Activated CD4-positive, alpha-beta memory T cell treated with anti-CD3 and anti-CD28 coated beads for 36 hours (primary cell): Measurements from ENCODE around the gene ASPA. TPM values are rescaled to one million over a fixed set of nuclear protein-coding genes. Genes with fewer than 3 reads are reported as not detected.

Experiments used
- CTCF ChIA-PET: fragments of 350-600 bp; sonication (Branson Sonifier 250); formaldehyde crosslinking; loops from one replicate; lab custom pipeline; 2021; ENCODE audit warnings: antibody characterized with exemption, inconsistent platforms; lab: Charles Lee
- POLR2A ChIA-PET: fragments of 350-600 bp; sonication (Branson Sonifier 250); formaldehyde crosslinking; loops from one replicate; lab custom pipeline; 2021; ENCODE audit warnings: antibody characterized with exemption; lab: Charles Lee
- DNase-seq: peaks from one replicate; pipeline ENCODE4 v3.0.0-alpha.2; 2020
- H3K27ac Mint-ChIP-seq: one replicate; pipeline ENCODE4 v1.8.0; 2021; ENCODE audit warnings: mixed read lengths
- H3K27me3 Mint-ChIP-seq: one replicate; pipeline ENCODE4 v1.8.0; 2021; ENCODE audit warnings: mixed read lengths
- H3K36me3 Mint-ChIP-seq: one replicate; pipeline ENCODE4 v1.8.0; 2021; ENCODE audit warnings: mixed read lengths
- H3K4me1 Mint-ChIP-seq: one replicate; pipeline ENCODE4 v1.8.0; 2021; ENCODE audit warnings: low read depth, mixed read lengths
- H3K4me3 Mint-ChIP-seq: one replicate; pipeline ENCODE4 v1.8.0; 2021; ENCODE audit warnings: mild to moderate bottlenecking, mixed read lengths
- H3K9me3 Mint-ChIP-seq: one replicate; pipeline ENCODE4 v1.8.0; 2021; ENCODE audit warnings: mixed read lengths
- intact Hi-C: fragments of 100-400 bp; cut with micrococcal nuclease; formaldehyde crosslinking; loops from one replicate; pipeline ENCODE4 v1.15.1; 2023
- total RNA-seq, 2 experiments: library from RNA; stranded (reverse); gene quantifications; one replicate each; pipeline ENCODE4 v1.2.3, GENCODE V29; 2021

ASPA gene
- total RNA-seq, 2 experiments from 2014 or later, result not detected

GRCh38 chr17:3528880-3529511 lies 53.2 kb downstream of the ASPA start:
- H3K9me3 Mint-ChIP-seq, result no peaks in the 10 kb centered on the region
- DNase-seq, result no peak
- peaks cover 1% of the 10 kb centered on the region for H3K27me3 Mint-ChIP-seq
- no peak overlapping the region for H3K27ac Mint-ChIP-seq
- ChIA-PET CTCF (no interaction called here), POLR2A (no interaction called here)
- H3K36me3 Mint-ChIP-seq, result no peaks in the 10 kb centered on the region
- H3K4me3 Mint-ChIP-seq, result no peak overlapping the region
- intact Hi-C loops, result no loop called here
- no peaks in the 10 kb centered on the region for H3K4me1 Mint-ChIP-seq

DNA sequence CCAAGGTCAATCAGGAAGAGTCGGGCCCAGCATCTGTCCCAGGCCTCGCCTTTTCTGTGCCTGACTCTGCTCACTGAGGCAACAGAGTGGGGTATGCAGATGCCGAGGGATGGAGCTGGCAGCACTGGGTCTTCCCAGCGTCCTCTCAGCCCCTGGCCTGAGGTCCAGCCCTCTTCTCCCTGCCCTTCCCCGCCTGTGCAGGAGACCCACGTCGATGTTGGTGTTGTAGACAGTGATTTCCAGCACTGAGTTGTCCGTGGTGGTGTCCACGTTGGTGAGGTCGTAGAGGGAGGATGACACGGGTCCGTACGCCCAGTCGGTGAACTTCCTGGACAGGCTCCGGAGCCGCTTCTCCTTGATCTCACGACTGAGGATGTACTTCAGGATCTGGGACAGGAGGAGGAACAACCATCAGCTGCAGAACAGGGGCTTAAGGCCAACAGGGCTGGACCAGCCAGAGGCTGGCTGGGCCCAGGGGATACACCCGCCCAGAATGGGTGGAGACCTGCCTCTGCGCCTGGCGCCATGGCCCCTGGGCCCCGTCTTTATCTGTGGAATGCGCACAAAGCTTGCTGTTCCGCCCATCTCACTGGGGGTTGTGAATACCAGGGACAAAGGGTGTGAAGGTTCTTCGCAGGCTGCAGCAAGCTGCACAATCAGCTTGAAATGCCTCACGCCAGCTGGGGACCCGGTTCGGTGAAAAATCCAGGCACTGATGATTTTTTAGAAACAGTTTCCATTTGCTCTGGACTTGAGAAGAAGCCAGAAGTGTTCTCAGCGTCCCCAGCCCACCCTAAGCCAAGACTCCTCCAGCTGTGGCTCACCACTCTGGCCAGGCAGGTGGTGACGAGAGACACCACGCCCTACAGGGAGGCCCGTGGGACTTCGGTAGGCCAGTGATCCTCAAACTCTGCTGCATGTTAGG lies 54.3 kb downstream of the ASPA start:
- ChIA-PET POLR2A (no interaction called here), CTCF (no interaction called here)
- peaks cover 4% of the 10 kb centered on the region for H3K4me1 Mint-ChIP-seq
- peaks cover 1% of the 10 kb centered on the region for H3K27me3 Mint-ChIP-seq
- H3K4me3 Mint-ChIP-seq, result no peak overlapping the region
- no peak overlapping the region for H3K27ac Mint-ChIP-seq
- DNase-seq, result no peak
- intact Hi-C loops, result no loop called here
- H3K9me3 Mint-ChIP-seq, result no peaks in the 10 kb centered on the region
- no peaks in the 10 kb centered on the region for H3K36me3 Mint-ChIP-seq

DNA sequence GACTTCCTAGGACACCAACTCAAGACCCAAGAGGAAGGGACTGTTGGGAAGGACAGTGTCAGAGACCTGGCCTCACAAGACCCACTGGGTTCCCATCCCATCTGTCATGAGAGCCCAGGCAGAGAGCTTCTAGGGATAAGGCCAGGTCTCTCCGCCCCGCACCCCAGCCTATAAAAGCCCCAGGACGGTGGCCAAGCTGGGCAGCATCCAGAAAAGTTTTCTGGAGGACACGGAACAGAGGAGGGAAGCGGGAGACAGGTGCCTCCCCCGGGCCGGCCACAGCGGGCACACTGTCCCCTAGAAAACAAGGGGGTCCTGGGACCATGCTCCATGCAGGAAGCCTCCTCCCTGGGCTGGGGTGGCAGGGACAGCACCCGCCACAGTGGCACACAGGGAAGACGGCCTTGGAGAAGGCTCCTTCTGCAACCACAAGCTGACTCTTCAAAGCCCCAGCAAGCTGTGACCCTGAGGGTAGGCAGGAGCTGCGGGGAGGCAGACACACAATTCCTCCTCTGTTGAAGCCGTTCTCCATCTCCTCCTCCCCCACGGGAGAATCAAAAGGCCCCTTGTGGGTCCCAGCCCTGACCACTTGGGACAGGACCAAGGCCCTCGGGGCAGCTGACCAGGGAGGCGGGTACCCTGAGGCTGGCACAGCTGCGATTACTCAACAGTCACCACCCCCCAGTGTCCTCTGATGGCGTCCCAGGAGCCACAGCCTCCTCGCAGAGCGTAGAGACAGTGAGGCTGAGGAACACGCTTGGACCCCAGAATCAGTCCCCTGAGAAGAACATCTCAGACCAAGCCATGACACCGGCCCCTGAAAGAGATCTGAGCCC lies 55.7 kb downstream of the ASPA start:
- Mint-ChIP-seq H3K36me3 (no peaks in the 10 kb centered on the region), H3K4me1 (peaks cover 4% of the 10 kb centered on the region), H3K27ac (no peak overlapping the region), H3K27me3 (peaks cover 1% of the 10 kb centered on the region), H3K9me3 (no peaks in the 10 kb centered on the region), H3K4me3 (no peak overlapping the region)
- POLR2A ChIA-PET, result no interaction called here
- intact Hi-C loops, result no loop called here
- CTCF ChIA-PET, result no interaction called here
- DNase-seq, result no peak

- H3K27me3 Mint-ChIP-seq, result peaks cover 1% of the 10 kb centered on the region
- ChIA-PET POLR2A (no interaction called here), CTCF (no interaction called here)
- no peak overlapping the region for H3K4me3 Mint-ChIP-seq
- H3K36me3 Mint-ChIP-seq, result no peaks in the 10 kb centered on the region
- H3K4me1 Mint-ChIP-seq, result peaks cover 4% of the 10 kb centered on the region
- intact Hi-C loops, result no loop called here
- no peak overlapping the region for H3K27ac Mint-ChIP-seq
- H3K9me3 Mint-ChIP-seq, result no peaks in the 10 kb centered on the region
- no peak for DNase-seq
Measured at GRCh38 chr17:3532106-3532858, 56.5 kb downstream of the ASPA start.

DNA sequence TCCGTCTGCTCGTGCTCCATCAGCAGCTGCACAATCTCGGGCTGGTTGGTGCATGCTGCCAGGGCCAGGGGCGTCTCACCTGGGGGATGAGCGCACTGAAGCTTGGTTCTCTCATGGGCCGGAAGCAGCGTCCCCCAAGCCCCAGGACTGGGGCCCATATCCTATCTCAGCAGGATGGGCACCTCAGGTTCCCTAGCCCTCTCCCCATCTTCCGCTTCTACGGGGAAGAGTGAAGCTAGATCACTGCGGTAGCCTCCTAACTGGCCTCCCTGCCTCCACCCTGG lies 57.0 kb downstream of the ASPA start:
- ChIA-PET POLR2A (no interaction called here), CTCF (no interaction called here)
- Mint-ChIP-seq H3K4me1 (peaks cover 4% of the 10 kb centered on the region), H3K27me3 (peaks cover 1% of the 10 kb centered on the region), H3K9me3 (no peaks in the 10 kb centered on the region), H3K27ac (no peak overlapping the region), H3K4me3 (no peak overlapping the region), H3K36me3 (no peaks in the 10 kb centered on the region)
- DNase-seq, result no peak
- intact Hi-C loops, result no loop called here

- ChIA-PET CTCF (no interaction called here), POLR2A (no interaction called here)
- no peak overlapping the region for H3K27ac Mint-ChIP-seq
- intact Hi-C loops, result no loop called here
- DNase-seq, result no peak
- peaks cover 1% of the 10 kb centered on the region for H3K27me3 Mint-ChIP-seq
- H3K36me3 Mint-ChIP-seq, result no peaks in the 10 kb centered on the region
- H3K4me1 Mint-ChIP-seq, result peaks cover 4% of the 10 kb centered on the region
- no peaks in the 10 kb centered on the region for H3K9me3 Mint-ChIP-seq
- H3K4me3 Mint-ChIP-seq, result no peak overlapping the region
Measured at GRCh38 chr17:3533752-3534151, 58.0 kb downstream of the ASPA start.

DNA sequence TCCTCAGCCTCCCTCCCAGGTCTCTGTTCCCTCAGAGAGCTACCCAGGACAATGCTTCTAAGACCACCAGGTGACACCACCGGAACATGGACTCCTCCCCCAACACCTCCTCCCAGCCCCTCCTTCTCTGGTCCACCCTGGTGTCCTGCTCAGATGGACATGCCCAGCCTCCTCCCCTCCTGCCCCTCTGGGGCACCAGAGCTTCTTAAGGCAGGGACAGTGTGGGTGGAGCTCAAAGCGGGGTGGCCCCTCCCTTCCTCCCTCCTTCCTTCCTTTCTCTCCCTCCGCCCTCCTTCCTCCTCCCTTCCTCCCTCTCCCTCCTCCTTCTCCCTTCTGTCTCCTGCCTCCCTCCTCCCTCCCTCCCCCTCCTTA lies 59.1 kb downstream of the ASPA start:
- Mint-ChIP-seq H3K4me3 (peak overlapping the region; percentile 32), H3K9me3 (no peaks in the 10 kb centered on the region), H3K36me3 (no peaks in the 10 kb centered on the region), H3K4me1 (peaks cover 4% of the 10 kb centered on the region), H3K27me3 (peaks cover 1% of the 10 kb centered on the region), H3K27ac (no peak overlapping the region)
- ChIA-PET CTCF (interaction anchor here (1.5 kb wide), 1 partner anchor 14 kb away, joined by 4 read pairs; no protein-coding TSS in a partner anchor), POLR2A (no interaction called here)
- intact Hi-C loops, result no loop called here
- peak; percentile 39 for DNase-seq

DNA sequence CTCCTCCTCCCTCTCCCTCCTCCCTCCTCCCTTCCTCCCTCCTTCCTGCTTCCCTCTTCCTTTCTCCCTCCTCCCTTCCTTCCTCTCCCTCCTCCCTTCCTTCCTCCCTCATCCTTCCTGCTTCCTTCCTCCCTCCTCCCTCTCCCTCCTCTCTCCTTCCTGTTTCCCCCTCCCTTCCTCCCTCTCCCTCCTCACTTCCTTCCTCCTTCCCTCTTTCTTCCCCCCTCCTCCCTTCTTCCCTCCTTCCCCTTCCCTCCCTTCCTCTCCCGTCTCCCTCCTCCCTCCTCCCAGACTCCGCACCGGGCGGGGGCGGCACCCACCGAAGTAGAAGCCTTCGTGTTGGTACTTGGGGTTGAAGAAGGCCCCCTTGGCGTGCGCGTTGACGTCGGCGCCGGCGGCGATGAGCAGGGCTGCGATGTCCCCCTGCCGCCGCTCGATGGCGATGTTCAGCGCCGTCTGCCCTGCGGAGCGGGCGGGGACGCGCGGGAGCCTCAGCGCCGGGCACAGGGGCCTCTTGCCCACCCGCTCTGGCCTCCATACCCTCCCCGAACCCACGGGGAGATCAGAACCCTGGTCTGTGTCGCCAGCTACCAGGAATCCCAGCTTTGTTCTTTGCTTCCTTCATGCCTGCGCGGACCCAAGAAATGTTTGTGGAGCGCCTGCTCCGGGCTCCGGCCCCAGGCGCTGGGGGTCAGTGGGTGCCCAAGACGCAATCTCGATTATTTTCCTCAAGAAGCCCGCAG lies 59.6 kb downstream of the ASPA start:
- DNase-seq, result peak; percentile 79
- no peaks in the 10 kb centered on the region for H3K9me3 Mint-ChIP-seq
- H3K4me3 Mint-ChIP-seq, result peak overlapping the region; percentile 45
- no peaks in the 10 kb centered on the region for H3K36me3 Mint-ChIP-seq
- peaks cover 1% of the 10 kb centered on the region for H3K27me3 Mint-ChIP-seq
- POLR2A ChIA-PET, result no interaction called here
- H3K27ac Mint-ChIP-seq, result no peak overlapping the region
- intact Hi-C loops, result no loop called here
- CTCF ChIA-PET, result interaction anchor here (0.7 to 2.1 kb wide), 4 partner anchors 13 to 587 kb away, joined by 3 to 5 read pairs (median 4); no protein-coding TSS in a partner anchor
- H3K4me1 Mint-ChIP-seq, result peaks cover 4% of the 10 kb centered on the region

GRCh38 chr17:3536716-3537115 lies 60.9 kb downstream of the ASPA start:
- Mint-ChIP-seq H3K9me3 (no peaks in the 10 kb centered on the region), H3K36me3 (no peaks in the 10 kb centered on the region), H3K27ac (no peak overlapping the region), H3K4me1 (peaks cover 4% of the 10 kb centered on the region), H3K27me3 (peaks cover 1% of the 10 kb centered on the region), H3K4me3 (no peak overlapping the region)
- POLR2A ChIA-PET, result no interaction called here
- DNase-seq, result no peak
- CTCF ChIA-PET, result interaction anchor here (1.2 to 2.1 kb wide), 2 partner anchors 292 to 488 kb away, joined by 3 to 5 read pairs; no protein-coding TSS in a partner anchor
- intact Hi-C loops, result no loop called here

DNA sequence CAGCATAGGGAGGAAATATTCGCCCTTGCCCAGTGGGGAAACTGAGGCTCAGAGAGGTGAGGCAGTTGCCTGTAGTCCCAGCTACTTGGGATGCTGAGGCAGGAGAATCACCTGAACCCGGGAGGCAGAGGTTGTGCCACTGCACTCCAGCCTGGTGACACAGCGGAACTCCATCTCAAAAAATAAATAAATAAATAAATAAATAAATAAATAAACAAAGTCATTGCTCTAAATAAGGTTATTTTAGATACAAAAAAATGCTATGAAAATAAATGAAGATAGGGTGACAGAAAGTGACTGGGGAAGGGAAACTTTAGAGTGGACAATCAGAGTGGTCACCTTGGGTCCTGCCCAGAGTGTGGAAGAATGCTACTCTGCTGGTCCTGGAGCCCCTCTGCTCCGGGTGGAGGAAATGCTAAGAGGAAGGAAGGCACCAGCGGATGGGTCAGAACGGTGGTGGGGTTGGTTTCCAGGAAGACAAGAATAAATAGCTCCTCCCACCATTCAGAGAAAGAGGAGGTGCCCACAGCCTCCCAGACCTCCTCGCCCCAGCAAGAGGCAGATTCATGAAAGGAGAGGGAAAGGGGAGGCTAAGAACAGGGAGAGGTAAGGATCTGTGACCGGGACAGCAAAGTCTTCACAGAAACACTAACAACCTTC lies 64.2 kb downstream of the ASPA start:
- ChIA-PET POLR2A (no interaction called here), CTCF (no interaction called here)
- Mint-ChIP-seq H3K4me3 (no peak overlapping the region), H3K27ac (no peak overlapping the region), H3K9me3 (no peaks in the 10 kb centered on the region), H3K27me3 (no peaks in the 10 kb centered on the region), H3K4me1 (no peaks in the 10 kb centered on the region), H3K36me3 (no peaks in the 10 kb centered on the region)
- DNase-seq, result no peak
- intact Hi-C loops, result no loop called here
